ENCODE results near the gene CARD19. TPM values are rescaled to one million over a fixed set of nuclear protein-coding genes. Genes with fewer than 3 reads are reported as not detected.

The CARD19 gene
- total and polyA plus RNA-seq, 2 of the 8 experiments (the other 6 are each of a cell fraction or from before 2014, with no cell fraction given): 21.2 to 112 TPM

DNA sequence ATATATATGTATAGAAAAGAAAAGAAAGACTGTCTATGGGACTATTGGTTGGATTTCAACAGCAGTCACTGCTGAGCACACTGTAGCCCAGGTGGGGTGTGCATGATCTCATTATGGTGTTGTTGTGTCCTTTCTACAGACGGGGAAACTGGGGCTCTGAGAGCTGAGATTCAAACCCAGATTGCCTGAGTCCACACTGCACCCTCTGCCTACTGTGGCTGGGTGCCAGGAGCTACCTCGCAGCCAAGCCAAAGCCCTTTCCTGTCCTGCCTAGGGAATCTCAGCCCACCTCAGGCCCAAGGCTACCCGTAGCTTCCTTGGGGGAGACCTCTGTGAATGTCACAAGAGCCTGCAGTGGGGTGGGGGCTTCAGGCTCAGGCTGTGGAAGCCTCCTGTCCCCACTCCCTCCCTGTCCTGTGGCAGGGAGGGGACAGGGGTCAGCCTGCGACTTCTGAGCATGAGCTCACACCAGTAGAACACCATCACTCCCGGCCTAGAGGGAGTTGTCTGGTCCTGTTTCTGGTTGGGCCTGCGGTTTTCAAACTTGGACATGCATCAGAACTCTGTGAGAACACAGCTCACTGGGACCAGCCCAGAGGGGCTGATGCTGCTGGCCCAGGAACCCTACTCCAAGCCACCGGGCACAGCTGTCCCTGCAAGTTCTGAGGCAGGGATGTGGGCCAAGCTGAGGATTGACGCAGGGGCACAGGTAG lies 45.9 kb downstream of the CARD19 start (continued):
- TF ChIP-seq, protein P1, sequence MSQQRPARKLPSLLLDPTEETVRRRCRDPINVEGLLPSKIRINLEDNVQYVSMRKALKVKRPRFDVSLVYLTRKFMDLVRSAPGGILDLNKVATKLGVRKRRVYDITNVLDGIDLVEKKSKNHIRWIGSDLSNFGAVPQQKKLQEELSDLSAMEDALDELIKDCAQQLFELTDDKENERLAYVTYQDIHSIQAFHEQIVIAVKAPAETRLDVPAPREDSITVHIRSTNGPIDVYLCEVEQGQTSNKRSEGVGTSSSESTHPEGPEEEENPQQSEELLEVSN (IDR thresholded peaks at IDR 0.05): no peak
- TF ChIP-seq HDAC6 (IDR thresholded peaks at IDR 0.05; ENCODE audit: low read depth, low read length) (no peak), TEAD4 (IDR thresholded peaks at IDR 0.05; ENCODE audit: low read depth, low read length) (no peak), ZNF274 (IDR thresholded peaks at IDR 0.05; ENCODE audit: borderline replicate concordance, extremely low read depth, low read length) (no peak), SP1 (IDR thresholded peaks at IDR 0.05; ENCODE audit: low read depth, low read length) (no peak)

Data from H1 (cell line).